WERI-Rb-1 (cell line): ENCODE measurements around the gene PITPNC1.

Experiments
- DNase-seq: peaks from one replicate; pipeline ENCODE4 v3.0.0-alpha.2; 2020
- H3K27ac ChIP-seq: fragments of 250-450 bp; sonication (Bioruptor Pico); 2 replicates; pipeline ENCODE4 v1.5.1; 2020; ENCODE audit warnings: mild to moderate bottlenecking, moderate library complexity
- H3K27me3 ChIP-seq: fragments of 250-450 bp; sonication (Bioruptor Pico); 2 replicates; pipeline ENCODE4 v1.5.1; 2021; ENCODE audit warnings: mild to moderate bottlenecking, low read depth, moderate library complexity; ENCODE audit not compliant: insufficient read depth, severe bottlenecking
- H3K36me3 ChIP-seq: fragments of 250-450 bp; sonication (Bioruptor Pico); 2 replicates; pipeline ENCODE4 v1.5.1; 2020; ENCODE audit warnings: mild to moderate bottlenecking, moderate library complexity
- H3K4me3 ChIP-seq: 2 replicates; pipeline ENCODE4 v1.5.1; 2011; ENCODE audit warnings: low read depth, mild to moderate bottlenecking, control low read depth, low read length
- H3K9me3 ChIP-seq: fragments of 250-450 bp; sonication (Bioruptor Pico); 2 replicates; pipeline ENCODE4 v1.5.1; 2021; ENCODE audit warnings: mild to moderate bottlenecking, moderate library complexity; ENCODE audit not compliant: severe bottlenecking
- CTCF ChIP-seq: IDR thresholded peaks from 2 replicates; pipeline ENCODE4 v1.5.1; 2011; ENCODE audit warnings: low read depth, mild to moderate bottlenecking, control low read depth, inconsistent platforms, low read length

Gene PITPNC1

GRCh38 chr17:67359960-67360791 lies 16.9 kb upstream of the PITPNC1 start:
- Histone ChIP-seq H3K27me3 (no peaks in the 10 kb centered on the region), H3K27ac (no peak overlapping the region), H3K9me3 (no peaks in the 10 kb centered on the region), H3K36me3 (peaks cover 82% of the 10 kb centered on the region), H3K4me3 (no peak overlapping the region)
- DNase-seq = peak; percentile 66
- peak; percentile 76 for TF ChIP-seq CTCF

GRCh38 chr17:67360880-67361279 lies 16.2 kb upstream of the PITPNC1 start:
- DNase-seq = no peak
- H3K36me3 ChIP-seq = peaks cover 79% of the 10 kb centered on the region
- H3K27me3 ChIP-seq = no peaks in the 10 kb centered on the region
- no peak overlapping the region for H3K4me3 ChIP-seq
- no peaks in the 10 kb centered on the region for H3K9me3 ChIP-seq
- no peak for TF ChIP-seq CTCF
- H3K27ac ChIP-seq = no peak overlapping the region

- Histone ChIP-seq H3K36me3 (peaks cover 73% of the 10 kb centered on the region), H3K27ac (no peak overlapping the region), H3K4me3 (no peak overlapping the region), H3K9me3 (no peaks in the 10 kb centered on the region), H3K27me3 (no peaks in the 10 kb centered on the region)
- TF ChIP-seq CTCF = no peak
- no peak for DNase-seq
Measured at GRCh38 chr17:67362173-67362572, 14.9 kb upstream of the PITPNC1 start.

DNA sequence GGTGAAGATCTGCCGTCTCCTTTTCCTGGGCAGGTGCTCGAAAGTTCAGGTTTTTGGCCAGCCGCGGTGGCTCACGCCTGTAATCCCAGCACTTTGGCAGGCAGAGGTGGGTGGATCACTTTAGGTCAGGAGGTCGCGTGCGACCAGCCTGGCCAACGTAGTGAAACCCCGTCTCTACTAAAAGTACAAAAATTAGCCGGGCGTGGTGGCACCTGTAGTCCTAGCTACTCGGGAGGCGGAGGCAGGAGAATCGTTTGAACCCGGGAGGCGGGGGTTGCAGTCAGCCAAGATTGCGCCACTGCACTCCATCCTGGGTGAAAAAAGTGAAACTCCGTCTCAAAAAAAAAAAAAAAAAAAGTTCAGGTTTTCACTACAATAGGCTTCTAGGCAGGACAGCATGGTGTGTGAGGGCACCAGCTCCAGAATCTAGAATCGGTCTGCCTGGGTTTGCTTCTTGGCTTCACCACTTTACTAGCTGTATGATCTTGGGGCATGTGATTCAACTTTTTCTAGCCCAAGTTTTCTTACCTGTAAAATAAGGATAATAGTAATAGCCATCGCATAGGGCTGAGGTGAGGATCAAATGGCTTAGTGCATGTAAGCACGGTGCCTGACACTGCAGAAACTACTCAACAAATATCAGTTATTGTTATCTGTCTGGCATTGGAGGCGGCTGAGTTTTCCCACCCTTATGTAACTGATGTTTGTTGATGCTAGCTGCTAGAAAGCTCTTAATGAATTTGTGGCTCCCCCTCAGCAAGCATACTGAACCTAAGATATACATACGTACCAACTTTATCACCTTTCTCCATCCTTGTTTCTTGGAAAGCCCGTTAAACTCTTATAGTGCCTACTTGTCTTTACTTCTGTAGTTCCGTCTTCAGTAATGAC lies 12.0 kb upstream of the PITPNC1 start:
- no peak for DNase-seq
- no peak for TF ChIP-seq CTCF
- H3K4me3 ChIP-seq = peak overlapping the region; percentile 97
- H3K36me3 ChIP-seq = peaks cover 51% of the 10 kb centered on the region
- H3K27me3 ChIP-seq = no peaks in the 10 kb centered on the region
- H3K9me3 ChIP-seq = no peaks in the 10 kb centered on the region
- peak overlapping the region; percentile 91; the same call in 1 of the 2 replicates for H3K27ac ChIP-seq

DNA sequence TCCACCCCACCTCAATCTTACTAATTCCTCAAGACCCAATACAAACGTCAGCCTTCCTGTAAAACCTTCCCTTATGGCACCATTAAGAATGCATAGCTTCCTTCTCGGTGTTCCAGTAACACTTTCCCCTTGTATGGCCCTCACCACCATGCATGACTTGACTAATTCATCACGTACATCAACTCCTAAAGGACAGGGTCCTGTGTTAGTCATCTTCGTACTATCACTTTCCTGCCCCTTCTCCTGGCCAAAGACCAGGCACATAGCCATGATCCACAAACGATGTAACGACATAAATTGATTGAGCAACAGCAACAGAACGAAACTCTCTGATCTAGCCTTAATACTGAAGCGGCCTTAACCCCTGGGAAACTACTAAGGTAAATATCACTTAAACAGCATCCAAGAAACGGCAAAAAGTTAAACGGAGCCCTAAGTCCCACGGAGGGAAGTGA lies 11.3 kb upstream of the PITPNC1 start:
- Histone ChIP-seq H3K4me3 (peak overlapping the region; percentile 97), H3K36me3 (peaks cover 44% of the 10 kb centered on the region), H3K27me3 (no peaks in the 10 kb centered on the region), H3K27ac (peak overlapping the region; percentile 91), H3K9me3 (no peaks in the 10 kb centered on the region)
- TF ChIP-seq CTCF = no peak
- DNase-seq = no peak
